Trophoblast cell (in vitro differentiated cells and primary cell): Measurements from ENCODE around the gene EDIL3.

Source experiments
- DNase-seq, 2 donors: peaks; one replicate each; pipeline ENCODE4 v3.0.0-alpha.2; 2016
- H2AFZ ChIP-seq: 2 replicates; pipeline ENCODE4 v1.6.1; 2013; ENCODE audit warnings: low read length, moderate library complexity, mild to moderate bottlenecking; ENCODE audit not compliant: insufficient read depth, poor library complexity
- H2AK5ac ChIP-seq: 2 replicates; pipeline ENCODE4 v1.6.1; 2013; ENCODE audit warnings: mild to moderate bottlenecking, low read length
- H2BK120ac ChIP-seq: 2 replicates; pipeline ENCODE4 v1.6.1; 2013; ENCODE audit warnings: low read length, mild to moderate bottlenecking, moderate library complexity; ENCODE audit not compliant: insufficient read depth, poor library complexity
- H2BK12ac ChIP-seq: 2 replicates; pipeline ENCODE4 v1.6.1; 2013; ENCODE audit warnings: mild to moderate bottlenecking, low read length, moderate library complexity
- H2BK5ac ChIP-seq: 2 replicates; pipeline ENCODE4 v1.6.1; 2013; ENCODE audit warnings: low read length, low read depth, moderate library complexity, mild to moderate bottlenecking; ENCODE audit not compliant: poor library complexity
- H3K14ac ChIP-seq: 2 replicates; pipeline ENCODE4 v1.6.1; 2013; ENCODE audit warnings: mild to moderate bottlenecking, low read length
- H3K18ac ChIP-seq: 2 replicates; pipeline ENCODE4 v1.6.1; 2013; ENCODE audit warnings: mild to moderate bottlenecking, low read length
- H3K23ac ChIP-seq: 2 replicates; pipeline ENCODE4 v1.6.1; 2013; ENCODE audit warnings: low read length
- H3K27ac ChIP-seq: 2 replicates; pipeline ENCODE4 v1.5.1; 2013; ENCODE audit warnings: low read depth, mild to moderate bottlenecking, inconsistent platforms, low read length, moderate library complexity
- H3K27me3 ChIP-seq: 2 replicates; pipeline ENCODE4 v1.6.1; 2013; ENCODE audit warnings: inconsistent platforms, mild to moderate bottlenecking, low read length, moderate library complexity; ENCODE audit not compliant: insufficient read depth
- H3K36me3 ChIP-seq, 2 experiments: 1 replicate in 1 of 2; 2 replicates in 1 of 2; pipeline ENCODE4 v1.6.1; 2013; ENCODE audit warnings: low read length in 2 of 2, mild to moderate bottlenecking in 2 of 2, moderate library complexity in 1 of 2; ENCODE audit not compliant: insufficient read depth in 2 of 2, control insufficient read depth in 1 of 2
- H3K4ac ChIP-seq: 2 replicates; pipeline ENCODE4 v1.6.1; 2013; ENCODE audit warnings: low read depth, mild to moderate bottlenecking, low read length, moderate library complexity
- H3K4me1 ChIP-seq, 2 experiments: 1 replicate in 1 of 2; 2 replicates in 1 of 2; pipeline ENCODE4 v1.6.1; 2013; ENCODE audit warnings: low read length in 2 of 2, mild to moderate bottlenecking in 2 of 2, moderate library complexity in 1 of 2; ENCODE audit not compliant: insufficient read depth in 2 of 2, control insufficient read depth in 1 of 2
- H3K4me2 ChIP-seq: 2 replicates; pipeline ENCODE4 v1.6.1; 2013; ENCODE audit warnings: inconsistent platforms, mild to moderate bottlenecking, low read length, moderate library complexity
- H3K4me3 ChIP-seq: 2 replicates; pipeline ENCODE4 v1.5.1; 2013; ENCODE audit warnings: mild to moderate bottlenecking, low read depth, low read length, inconsistent platforms
- H3K79me1 ChIP-seq: one replicate; pipeline ENCODE4 v1.6.1; 2013; ENCODE audit warnings: low read length
- H3K79me2 ChIP-seq: 2 replicates; pipeline ENCODE4 v1.6.1; 2013; ENCODE audit warnings: low read length, mild to moderate bottlenecking; ENCODE audit not compliant: control insufficient read depth, insufficient read depth, poor library complexity
- H3K9ac ChIP-seq: 2 replicates; pipeline ENCODE4 v1.6.1; 2013; ENCODE audit warnings: mild to moderate bottlenecking, low read length
- H3K9me3 ChIP-seq: 2 replicates; pipeline ENCODE4 v1.6.1; 2013; ENCODE audit warnings: low read depth, mild to moderate bottlenecking, control low read depth, inconsistent platforms, low read length; ENCODE audit not compliant: insufficient read depth
- H4K12ac ChIP-seq: 2 replicates; pipeline ENCODE4 v1.6.1; 2013; ENCODE audit warnings: low read depth, mild to moderate bottlenecking, low read length, moderate library complexity
- H4K8ac ChIP-seq: 2 replicates; pipeline ENCODE4 v1.6.1; 2013; ENCODE audit warnings: low read depth, mild to moderate bottlenecking, low read length, moderate library complexity
- H4K91ac ChIP-seq: one replicate; pipeline ENCODE4 v1.6.1; 2013; ENCODE audit warnings: low read depth, mild to moderate bottlenecking, low read length, moderate library complexity
- WGBS: extraction: QIAGEN DNeasy Blood & Tissue Kit; methylation state at CpG from one replicate; pipeline ENCODE4 v1.1.7; 2013; ENCODE audit warnings: missing lambda C conversion rate; ENCODE audit not compliant: insufficient read length, insufficient coverage; ENCODE audit errors: extremely low coverage; 5-methylcytosine and 5-hydroxymethylcytosine counted together

Gene EDIL3

GRCh38 chr5:84130006-84130580 is 254.6 kb downstream of the EDIL3 start:
- no peak overlapping the region for H2BK5ac ChIP-seq

GRCh38 chr5:84125216-84125615 is 259.5 kb downstream of the EDIL3 start:
- no peak overlapping the region for H4K12ac ChIP-seq
- no peak overlapping the region for H3K4ac ChIP-seq
- H3K36me3 ChIP-seq = no peaks in the 10 kb centered on the region
- H3K18ac ChIP-seq = no peak overlapping the region
- H3K9me3 ChIP-seq = no peaks in the 10 kb centered on the region
- no peak overlapping the region for H3K14ac ChIP-seq
- no peak overlapping the region for H3K4me2 ChIP-seq
- H2AK5ac ChIP-seq = no peak overlapping the region
- no peak overlapping the region for H2BK12ac ChIP-seq
- H3K79me1 ChIP-seq = no peaks in the 10 kb centered on the region
- no peak overlapping the region for H3K4me3 ChIP-seq
- H3K9ac ChIP-seq = no peak overlapping the region
- no peak overlapping the region for H4K91ac ChIP-seq
- no peaks in the 10 kb centered on the region for H3K79me2 ChIP-seq
- WGBS = no CpG with 5 or more reads among the region's 3 CpGs
- no peak for DNase-seq
- H4K8ac ChIP-seq = no peak overlapping the region
- no peaks in the 10 kb centered on the region for H3K4me1 ChIP-seq
- no peak overlapping the region for H2BK5ac ChIP-seq
- H3K23ac ChIP-seq = no peak overlapping the region
- no peaks in the 10 kb centered on the region for H3K27me3 ChIP-seq
- no peak overlapping the region for H3K27ac ChIP-seq
- no peak overlapping the region for H2BK120ac ChIP-seq
- H2AFZ ChIP-seq = no peak overlapping the region

More at GRCh38 chr5:84130006-84130580, 254.6 kb downstream of the EDIL3 start:
- H2AFZ ChIP-seq = no peak overlapping the region
- H3K4me2 ChIP-seq = no peak overlapping the region
- no peak overlapping the region for H2BK120ac ChIP-seq
- no peak overlapping the region for H3K4me3 ChIP-seq
- no peak overlapping the region for H3K23ac ChIP-seq
- H3K9ac ChIP-seq = no peak overlapping the region
- H3K4me1 ChIP-seq = no peaks in the 10 kb centered on the region
- H2BK12ac ChIP-seq = no peak overlapping the region
- no peak overlapping the region for H3K14ac ChIP-seq
- no peaks in the 10 kb centered on the region for H3K9me3 ChIP-seq
- no peak overlapping the region for H3K27ac ChIP-seq
- no peak overlapping the region for H4K12ac ChIP-seq
- H3K79me2 ChIP-seq = no peaks in the 10 kb centered on the region
- no peak for DNase-seq
- H3K79me1 ChIP-seq = no peaks in the 10 kb centered on the region
- whole genome bisulfite sequencing = no CpG with 5 or more reads among the region's 3 CpGs
- no peak overlapping the region for H2AK5ac ChIP-seq
- no peaks in the 10 kb centered on the region for H3K27me3 ChIP-seq
- no peak overlapping the region for H3K4ac ChIP-seq
- no peak overlapping the region for H4K91ac ChIP-seq
- H3K36me3 ChIP-seq = no peaks in the 10 kb centered on the region
- H4K8ac ChIP-seq = no peak overlapping the region
- no peak overlapping the region for H3K18ac ChIP-seq

GRCh38 chr5:84119252-84119651 is 265.4 kb downstream of the EDIL3 start:
- Histone ChIP-seq H2BK12ac (no peak overlapping the region), H3K4me2 (no peak overlapping the region), H3K36me3 (no peaks in the 10 kb centered on the region)

GRCh38 chr5:84118551-84118950 is 266.1 kb downstream of the EDIL3 start:
- H2BK12ac ChIP-seq = no peak overlapping the region
- H3K79me1 ChIP-seq = no peaks in the 10 kb centered on the region
- H4K91ac ChIP-seq = no peak overlapping the region
- no peak overlapping the region for H4K12ac ChIP-seq
- H3K4ac ChIP-seq = no peak overlapping the region
- DNase-seq = no peak
- H4K8ac ChIP-seq = no peak overlapping the region
- no peak overlapping the region for H3K4me2 ChIP-seq
- H3K27me3 ChIP-seq = no peaks in the 10 kb centered on the region
- no peak overlapping the region for H2AK5ac ChIP-seq
- WGBS = no CpG with 5 or more reads among the region's 2 CpGs
- no peak overlapping the region for H2AFZ ChIP-seq
- H3K27ac ChIP-seq = no peak overlapping the region
- H3K9me3 ChIP-seq = no peaks in the 10 kb centered on the region
- H3K9ac ChIP-seq = no peak overlapping the region
- no peaks in the 10 kb centered on the region for H3K36me3 ChIP-seq
- H3K18ac ChIP-seq = no peak overlapping the region
- peaks cover 0 to under 1% of the 10 kb centered on the region in 2 experiments for H3K4me1 ChIP-seq
- no peak overlapping the region for H3K14ac ChIP-seq
- H3K23ac ChIP-seq = no peak overlapping the region
- H2BK5ac ChIP-seq = no peak overlapping the region
- H3K79me2 ChIP-seq = no peaks in the 10 kb centered on the region
- no peak overlapping the region for H3K4me3 ChIP-seq
- H2BK120ac ChIP-seq = no peak overlapping the region

More at GRCh38 chr5:84119252-84119651, 265.4 kb downstream of the EDIL3 start:
- Histone ChIP-seq H4K8ac (no peak overlapping the region), H4K12ac (no peak overlapping the region), H3K9me3 (no peaks in the 10 kb centered on the region), H3K18ac (no peak overlapping the region), H2AFZ (no peak overlapping the region), H4K91ac (no peak overlapping the region), H2BK120ac (no peak overlapping the region), H3K79me2 (no peaks in the 10 kb centered on the region), H3K9ac (no peak overlapping the region), H3K4ac (no peak overlapping the region), H3K27me3 (no peaks in the 10 kb centered on the region), H2AK5ac (no peak overlapping the region), H3K14ac (no peak overlapping the region), H3K27ac (no peak overlapping the region), H3K79me1 (no peaks in the 10 kb centered on the region), H3K23ac (no peak overlapping the region), H2BK5ac (no peak overlapping the region), H3K4me3 (no peak overlapping the region), H3K4me1 (no peaks in the 10 kb centered on the region)
- WGBS = no CpG with 5 or more reads among the region's 3 CpGs
- no peak for DNase-seq
